Subcutaneous abdominal adipose tissue (tissue), 5 donors: ENCODE results near the gene C1QL4.

Experiments
- H3K27ac ChIP-seq: one replicate; pipeline ENCODE4 v1.7.0; 2013; ENCODE audit warnings: low read depth, mild to moderate bottlenecking, inconsistent platforms, low read length, moderate library complexity
- H3K27me3 ChIP-seq, 5 donors: one replicate each; pipeline ENCODE4 v1.7.0; 2013; ENCODE audit warnings: low read length in 5 of 5, inconsistent platforms in 1 of 5; ENCODE audit not compliant: control insufficient read depth in 5 of 5, insufficient read depth in 4 of 5
- H3K36me3 ChIP-seq, 5 donors: one replicate each; pipeline ENCODE4 v1.7.0; 2013; ENCODE audit warnings: low read length in 5 of 5; ENCODE audit not compliant: control insufficient read depth in 5 of 5, insufficient read depth in 5 of 5
- H3K4me1 ChIP-seq, 5 donors: one replicate each; pipeline ENCODE4 v1.7.0; 2013; ENCODE audit warnings: low read length in 5 of 5, mild to moderate bottlenecking in 3 of 5, moderate library complexity in 1 of 5; ENCODE audit not compliant: control insufficient read depth in 5 of 5, insufficient read depth in 5 of 5
- H3K4me3 ChIP-seq, 5 donors: one replicate each; pipeline ENCODE4 v1.7.0; 2013; ENCODE audit warnings: low read length in 5 of 5, low read depth in 1 of 5
- H3K9ac ChIP-seq, 5 donors: one replicate each; pipeline ENCODE4 v1.7.0; 2013; ENCODE audit warnings: low read length in 5 of 5, mild to moderate bottlenecking in 4 of 5, moderate library complexity in 3 of 5
- H3K9me3 ChIP-seq, 5 donors: one replicate each; pipeline ENCODE4 v1.7.0; 2013; ENCODE audit warnings: low read length in 5 of 5; ENCODE audit not compliant: control insufficient read depth in 5 of 5
- donor health status: healthy.
- donor health status: healthy.
- donor health status: healthy.
- donor health status: healthy.
- donor health status: healthy.

The C1QL4 gene

DNA sequence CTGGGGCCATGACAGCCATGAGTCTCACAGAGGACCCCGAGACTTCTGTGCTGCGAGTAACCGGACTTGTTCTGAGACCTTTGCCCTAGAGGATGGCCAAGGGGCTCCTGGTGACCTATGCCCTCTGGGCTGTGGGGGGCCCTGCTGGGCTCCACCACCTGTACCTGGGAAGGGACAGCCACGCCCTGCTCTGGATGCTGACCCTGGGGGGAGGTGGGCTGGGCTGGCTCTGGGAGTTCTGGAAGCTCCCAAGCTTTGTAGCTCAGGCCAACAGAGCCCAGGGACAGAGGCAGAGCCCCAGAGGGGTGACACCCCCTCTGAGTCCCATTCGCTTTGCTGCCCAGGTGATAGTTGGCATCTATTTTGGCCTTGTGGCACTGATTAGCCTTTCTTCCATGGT, 11.8 kb upstream of the C1QL4 start:
- Histone ChIP-seq H3K36me3 (no peaks in the 10 kb centered on the region), H3K4me3 (no peak overlapping the region), H3K9ac (no peak overlapping the region), H3K9me3 (no peaks in the 10 kb centered on the region), H3K27ac (no peak overlapping the region), H3K27me3 (peaks cover 38 to 65% (median 46%) of the 10 kb centered on the region in 5 donors), H3K4me1 (peaks cover 0 to 33% (median 28%) of the 10 kb centered on the region in 5 donors)

DNA sequence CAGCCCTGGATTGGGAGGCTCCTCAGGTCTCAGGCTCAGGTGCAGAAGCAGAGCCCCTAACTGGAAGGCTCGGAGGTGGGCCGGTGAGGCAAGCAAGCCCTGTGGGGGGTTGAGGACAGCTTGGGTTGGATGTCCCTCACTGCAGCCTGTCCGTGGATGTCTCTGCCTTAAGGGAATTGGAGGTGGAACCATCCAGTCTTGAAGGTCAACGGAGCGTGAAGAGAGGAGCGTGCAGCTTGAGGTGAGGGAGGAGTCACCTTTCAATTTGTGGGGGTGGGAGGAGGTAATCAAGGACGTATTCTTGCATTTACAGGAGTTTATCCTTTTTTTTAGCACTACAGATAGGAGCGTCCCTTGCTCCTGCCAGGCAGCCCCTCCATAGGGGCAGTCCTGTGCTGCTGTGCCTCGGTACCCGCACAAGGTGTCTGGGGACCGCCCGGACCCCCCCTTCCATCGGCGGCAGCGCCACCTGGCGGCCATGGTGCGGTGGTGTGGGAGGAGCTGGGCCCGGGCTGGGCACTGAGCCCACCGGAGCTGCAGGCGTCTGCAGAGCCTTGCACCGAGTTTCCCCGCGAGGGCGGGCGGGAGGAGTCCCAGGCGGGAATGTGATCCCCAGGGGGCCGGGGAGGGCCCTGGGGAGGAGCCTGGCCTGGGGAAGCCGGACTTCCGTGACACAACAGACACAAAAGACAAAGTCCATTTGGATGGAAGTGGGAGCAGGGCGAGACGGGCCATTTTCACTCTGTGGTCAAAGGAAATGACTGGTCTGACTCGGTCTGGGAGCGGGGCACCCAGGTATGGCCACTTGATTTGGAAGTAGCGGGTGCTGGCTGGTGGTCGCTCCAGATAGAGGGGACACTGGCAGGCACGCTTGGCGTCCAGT, 10.6 kb upstream of the C1QL4 start:
- Histone ChIP-seq H3K4me1 (peaks cover 2 to 43% (median 38%) of the 10 kb centered on the region in 5 donors), H3K27ac (no peak overlapping the region), H3K9ac (peak overlapping the region in 1 of 5 donors; percentile 67), H3K27me3 (peaks cover 46 to 68% (median 56%) of the 10 kb centered on the region in 5 donors), H3K36me3 (no peaks in the 10 kb centered on the region), H3K9me3 (no peaks in the 10 kb centered on the region), H3K4me3 (peak overlapping the region; percentile 33 to 62 (median 51))

DNA sequence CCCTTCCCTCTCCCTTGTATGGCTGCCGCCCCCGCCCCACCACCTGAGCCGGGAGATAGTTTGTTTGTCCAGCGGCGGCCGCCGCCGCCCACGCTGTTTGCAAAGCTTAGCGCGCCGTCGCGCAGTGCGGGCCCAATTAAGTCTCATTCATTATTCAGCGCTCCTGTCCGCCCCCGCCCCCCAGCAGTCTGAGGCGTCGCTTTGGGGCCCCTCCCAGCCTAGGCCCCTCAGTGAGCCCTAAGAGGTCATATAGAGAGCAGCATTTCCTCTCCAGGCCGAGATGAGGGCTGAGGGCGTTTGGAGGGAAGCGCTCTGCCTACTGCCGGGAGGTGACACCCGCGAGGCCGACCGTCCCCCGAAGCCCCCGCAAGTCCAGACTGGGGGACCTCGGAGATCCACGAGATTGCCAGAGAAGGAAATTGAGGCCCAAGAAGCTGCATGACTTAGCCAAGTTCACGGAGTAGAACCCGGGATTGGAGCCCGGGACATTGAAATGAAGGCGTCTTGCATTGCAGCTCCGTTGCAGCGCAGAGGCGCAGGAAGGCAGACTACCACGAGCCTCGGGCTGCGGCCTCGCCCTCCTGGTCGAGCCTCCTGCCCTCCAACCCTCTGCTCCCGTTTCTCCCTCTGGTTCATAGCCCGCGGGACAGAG, 9.8 kb upstream of the C1QL4 start, which contains the start of gene DNAJC22:
Gene DNAJC22, plus strand, starts transcription at position 230 of the 652 bp plus-strand sequence. CDS start 1,985 bp downstream, outside the sequence.
- Histone ChIP-seq H3K4me3 (peak within 1 kb of the TSS; percentile 33 to 62 (median 51)), H3K27me3 (peaks cover 46 to 73% (median 59%) of the 10 kb centered on the region in 5 donors), H3K9ac (peak within 1 kb of the TSS in 4 of 5 donors; percentile 1 to 67 (median 30)), H3K27ac (no peak within 1 kb of the TSS), H3K36me3 (no peaks in the 10 kb centered on the region), H3K9me3 (no peaks in the 10 kb centered on the region), H3K4me1 (peaks cover 2 to 50% (median 46%) of the 10 kb centered on the region in 5 donors)

DNA sequence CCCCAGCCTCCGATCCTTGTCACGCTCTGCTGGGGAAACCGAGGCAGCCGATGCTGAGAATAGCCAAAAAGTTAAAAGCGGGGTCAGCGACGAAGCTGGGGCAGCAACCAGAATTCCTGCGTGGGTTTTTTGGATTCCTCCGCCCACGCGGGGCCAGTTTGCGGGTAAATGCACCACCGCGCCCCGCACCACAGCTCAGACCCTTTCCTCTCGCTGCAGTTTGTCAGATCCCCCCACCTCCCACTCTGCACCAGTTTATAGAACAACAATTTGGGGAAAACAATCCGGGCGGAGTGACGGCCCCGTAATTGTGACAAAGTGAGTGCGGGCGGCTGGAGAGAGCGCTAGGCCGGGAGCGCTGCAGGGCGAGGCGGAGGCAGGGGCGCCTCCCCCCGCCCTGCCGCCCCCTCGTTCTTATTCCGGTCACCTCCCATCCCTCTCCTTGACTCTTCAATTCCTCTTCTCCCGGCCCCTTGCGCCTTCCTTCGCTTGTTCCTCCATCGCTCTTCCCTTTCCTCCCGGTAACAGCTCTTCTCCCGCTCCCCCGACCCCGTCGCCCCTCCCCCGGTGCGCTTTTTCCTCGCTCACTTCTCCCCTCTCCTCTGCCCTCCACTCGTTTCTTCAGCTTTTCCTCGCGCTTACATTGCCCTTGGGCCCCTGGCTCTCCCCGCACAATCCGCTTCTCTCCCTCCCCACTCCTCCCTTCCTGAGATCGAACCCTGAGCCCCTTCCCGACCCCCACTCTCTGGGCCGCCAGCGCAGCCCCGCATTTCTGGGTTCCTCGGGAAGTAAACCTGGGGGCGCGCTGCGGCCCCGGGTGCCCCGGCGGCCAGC, 9.1 kb upstream of the C1QL4 start:
- Histone ChIP-seq H3K4me1 (peaks cover 2 to 51% (median 48%) of the 10 kb centered on the region in 5 donors), H3K36me3 (no peaks in the 10 kb centered on the region), H3K4me3 (peak overlapping the region in 4 of 5 donors; percentile 36 to 59 (median 46)), H3K27me3 (peaks cover 41 to 75% (median 56%) of the 10 kb centered on the region in 5 donors), H3K9ac (peak overlapping the region in 2 of 5 donors; percentile 1 to 30), H3K27ac (no peak overlapping the region), H3K9me3 (no peaks in the 10 kb centered on the region)

DNA sequence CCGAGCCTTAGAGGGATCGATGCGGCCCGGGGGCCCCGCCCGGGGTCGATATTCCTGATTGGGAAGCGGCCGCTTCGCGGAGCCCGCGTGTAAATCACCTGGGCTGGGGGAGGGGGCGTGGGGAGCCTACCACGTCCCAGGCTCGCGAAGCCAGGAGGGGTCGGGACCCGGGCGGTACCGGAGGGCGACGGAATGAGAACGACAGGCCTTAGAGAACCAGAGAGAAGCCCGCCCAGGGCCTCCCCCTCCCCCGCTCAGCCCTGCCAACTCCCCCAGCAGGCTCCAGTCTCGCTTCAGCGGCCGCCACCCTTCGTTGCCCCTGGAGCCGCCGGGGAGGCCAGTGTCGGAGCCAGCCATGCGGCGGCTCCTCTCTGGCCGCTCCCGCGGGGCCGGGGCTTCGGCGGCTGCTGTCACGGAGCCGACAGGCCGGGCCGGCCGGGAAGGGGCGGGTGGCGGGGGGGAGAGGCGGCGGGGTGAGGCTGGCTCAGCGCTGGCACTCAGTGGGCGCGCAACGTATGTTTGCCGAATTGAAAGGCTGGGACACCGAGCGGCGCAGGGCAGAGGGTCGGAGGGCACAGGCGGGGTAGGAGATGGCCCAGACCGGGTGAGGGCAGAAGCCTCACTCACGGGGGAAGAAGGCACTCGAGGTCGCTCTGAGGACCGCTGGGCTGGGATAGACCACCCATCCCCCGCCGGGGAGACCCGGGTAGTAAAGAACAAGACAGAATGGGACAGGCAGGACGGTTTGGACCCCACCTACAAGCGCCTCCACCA, 8.2 kb upstream of the C1QL4 start:
- H3K9ac ChIP-seq = peak overlapping the region in 2 of 5 donors; percentile 1 to 48
- H3K4me1 ChIP-seq = peaks cover 2 to 51% (median 48%) of the 10 kb centered on the region in 5 donors
- peak overlapping the region in 4 of 5 donors; percentile 36 to 59 (median 46) for H3K4me3 ChIP-seq
- peaks cover 40 to 73% (median 55%) of the 10 kb centered on the region in 5 donors for H3K27me3 ChIP-seq
- H3K36me3 ChIP-seq = no peaks in the 10 kb centered on the region
- no peak overlapping the region for H3K27ac ChIP-seq
- H3K9me3 ChIP-seq = no peaks in the 10 kb centered on the region

DNA sequence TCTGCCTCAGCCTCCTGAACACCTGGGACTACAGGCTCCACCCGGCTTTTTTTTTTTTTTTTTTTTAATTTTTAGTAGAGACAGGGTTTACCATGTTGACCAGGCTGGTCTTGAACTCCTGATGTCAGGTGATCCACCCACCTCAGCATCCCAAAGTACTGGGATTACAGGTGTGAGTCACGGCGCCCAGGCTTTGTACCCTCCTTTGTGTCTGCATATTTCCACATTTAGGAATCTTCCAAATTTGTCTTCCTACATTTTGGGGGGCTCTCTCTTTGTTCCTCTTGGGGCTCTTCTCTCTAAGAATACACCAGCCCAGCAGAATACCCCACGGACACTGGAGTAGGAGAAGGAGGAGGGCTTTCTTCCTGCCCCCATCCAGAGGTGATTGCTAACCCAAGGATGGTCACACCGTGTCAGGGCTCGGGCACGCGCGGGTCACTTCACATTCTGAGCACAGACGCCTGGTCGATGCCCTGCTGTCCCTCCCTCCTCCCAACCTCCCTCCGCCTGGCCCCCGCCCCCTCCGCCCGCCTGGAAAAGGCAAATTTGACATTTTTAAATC, 7.6 kb upstream of the C1QL4 start:
- Histone ChIP-seq H3K4me3 (no peak overlapping the region), H3K9me3 (no peaks in the 10 kb centered on the region), H3K27me3 (peaks cover 40 to 74% (median 55%) of the 10 kb centered on the region in 5 donors), H3K27ac (no peak overlapping the region), H3K4me1 (peaks cover 2 to 51% (median 48%) of the 10 kb centered on the region in 5 donors), H3K9ac (no peak overlapping the region), H3K36me3 (no peaks in the 10 kb centered on the region)

DNA sequence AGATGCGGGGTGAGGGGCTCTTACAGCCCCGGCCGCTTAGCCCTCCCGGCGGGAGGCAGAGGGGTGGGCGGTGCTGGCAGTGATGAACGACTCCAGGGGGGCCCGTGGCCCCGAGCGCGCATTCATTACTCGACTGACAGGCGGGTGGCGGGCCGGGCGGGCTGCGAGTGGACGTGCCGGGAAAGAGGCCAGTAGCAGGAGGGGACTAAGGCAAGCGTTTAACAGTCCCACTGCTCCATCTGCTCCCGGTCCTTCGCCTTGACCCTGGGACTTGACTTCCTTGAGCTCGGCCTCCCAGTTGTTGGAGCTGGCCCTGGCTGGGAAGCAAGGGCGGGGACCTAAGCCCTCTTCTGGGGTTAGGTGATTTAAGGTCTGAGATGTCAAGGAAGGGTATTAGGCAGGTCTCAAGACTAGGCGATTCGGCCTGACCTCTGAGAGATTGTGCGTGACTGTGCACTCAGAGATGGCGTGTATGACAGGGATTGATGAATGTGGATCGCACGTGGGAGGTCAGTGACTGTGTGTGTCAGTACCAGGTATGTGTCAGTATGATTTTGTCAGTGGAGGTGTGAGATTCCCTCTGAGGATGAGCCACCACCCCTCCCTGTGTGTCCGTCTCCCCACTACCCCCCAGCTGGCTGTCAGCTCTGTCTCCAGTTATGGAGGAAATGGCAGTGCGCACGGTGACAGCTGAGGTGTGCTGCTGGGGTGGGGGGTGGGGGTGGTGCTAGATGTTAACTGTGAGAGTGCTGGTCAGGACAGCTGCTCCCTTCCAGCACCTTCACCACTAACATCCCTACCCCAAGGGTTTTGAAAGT, 6.1 kb upstream of the C1QL4 start:
- H3K9ac ChIP-seq = peak overlapping the region in 2 of 5 donors; percentile 23 to 71
- H3K27ac ChIP-seq = no peak overlapping the region
- H3K36me3 ChIP-seq = no peaks in the 10 kb centered on the region
- H3K4me1 ChIP-seq = peaks cover 2 to 50% (median 48%) of the 10 kb centered on the region in 5 donors
- peak overlapping the region; percentile 40 to 64 (median 52) for H3K4me3 ChIP-seq
- no peaks in the 10 kb centered on the region for H3K9me3 ChIP-seq
- H3K27me3 ChIP-seq = peaks cover 36 to 68% (median 42%) of the 10 kb centered on the region in 5 donors

DNA sequence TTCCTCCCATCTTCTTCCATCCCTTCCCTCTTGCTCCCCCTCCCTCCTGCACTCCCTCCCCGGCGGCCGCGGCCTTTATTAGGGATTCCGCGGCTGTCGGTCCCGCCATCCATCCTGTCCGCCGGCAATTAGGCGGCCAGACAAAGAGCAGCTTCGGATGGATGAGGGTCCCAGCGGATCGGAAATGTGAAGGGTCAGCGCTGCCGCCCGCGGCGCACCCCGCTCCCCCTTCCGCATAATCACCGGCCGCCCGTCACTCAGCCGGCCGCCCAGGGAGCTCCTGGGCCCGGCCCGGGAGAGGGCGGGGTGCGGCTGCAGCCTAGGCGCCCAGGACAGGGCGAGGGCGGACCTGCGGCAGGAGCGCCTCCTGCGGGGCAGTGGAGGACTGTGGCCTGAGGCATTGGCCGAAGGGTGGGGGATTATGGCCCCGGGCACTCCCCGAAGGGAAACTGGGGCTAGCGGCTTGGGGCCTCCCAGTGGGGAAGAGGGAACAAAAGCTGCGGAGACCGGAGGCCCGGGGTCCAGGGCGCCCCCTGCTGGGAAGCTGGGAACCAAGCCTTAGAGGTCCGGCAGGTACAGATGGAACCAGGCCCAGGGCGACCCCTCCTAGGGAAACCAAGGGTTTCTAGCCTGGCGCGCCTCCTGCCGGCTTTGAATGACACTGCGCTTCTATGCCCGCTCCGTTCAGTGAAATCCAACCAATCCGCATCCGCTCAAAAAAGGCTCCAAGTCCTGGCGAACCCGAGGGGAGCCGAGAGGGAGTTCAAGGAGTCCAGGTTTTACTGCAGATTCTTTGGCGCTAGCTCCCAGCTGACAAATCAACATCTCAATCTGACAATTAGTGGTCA, 5.3 kb upstream of the C1QL4 start:
- peak overlapping the region; percentile 40 to 64 (median 52) for H3K4me3 ChIP-seq
- no peak overlapping the region for H3K27ac ChIP-seq
- peaks cover 2 to 43% (median 42%) of the 10 kb centered on the region in 5 donors for H3K4me1 ChIP-seq
- H3K36me3 ChIP-seq = no peaks in the 10 kb centered on the region
- no peaks in the 10 kb centered on the region for H3K9me3 ChIP-seq
- peak overlapping the region in 3 of 5 donors; percentile 23 to 71 (median 39) for H3K9ac ChIP-seq
- peaks cover 33 to 68% (median 40%) of the 10 kb centered on the region in 5 donors for H3K27me3 ChIP-seq
